H1 (cell line): Measurements from ENCODE around the gene CNOT2. TPM values are rescaled to one million over a fixed set of nuclear protein-coding genes. Genes with fewer than 3 reads are reported as not detected.

Source experiments
- CTCF ChIA-PET: fragments of 300-600 bp; sonication (Branson Sonifier 250); formaldehyde crosslinking; loops from one replicate; lab custom pipeline; 2021; ENCODE audit not compliant: partially characterized antibody; lab: Charles Lee
- POLR2A ChIA-PET: fragments of 300-600 bp; sonication (Branson Sonifier 250); formaldehyde crosslinking; loops from one replicate; lab custom pipeline; 2021; ENCODE audit warnings: inconsistent platforms; ENCODE audit not compliant: partially characterized antibody; lab: Charles Lee
- DNase-seq, 2 experiments: peaks; one replicate each; pipeline versions ENCODE4 v3.0.0 to v3.0.0-alpha.2; 2010 to 2022; ENCODE audit warnings: low spot score in 2 of 2, low read depth in 1 of 2, mixed read lengths in 1 of 2
- FAIRE-seq: peaks from 2 replicates; lab custom pipeline; 2011; peaks lifted over from hg19 to GRCh38; lab: Jason Lieb, UNC
- H2AFZ ChIP-seq: 2 replicates; pipeline ENCODE4 v1.8.1; 2012; ENCODE audit warnings: low read length, inconsistent platforms
- H2AK5ac ChIP-seq: 2 replicates; pipeline ENCODE4 v1.6.1; 2013; ENCODE audit warnings: low read depth, low read length
- H2BK120ac ChIP-seq: replicated peaks from 2 replicates; pipeline ENCODE3; 2013; ENCODE audit warnings: low read depth, low read length, inconsistent platforms
- H2BK12ac ChIP-seq: 2 replicates; pipeline ENCODE4 v1.6.1; 2013; ENCODE audit warnings: low read depth, low read length
- H2BK15ac ChIP-seq: 2 replicates; pipeline ENCODE4 v1.6.1; 2013; ENCODE audit warnings: low read length
- H2BK20ac ChIP-seq: 2 replicates; pipeline ENCODE4 v1.6.1; 2013; ENCODE audit warnings: low read length
- H2BK5ac ChIP-seq: 2 replicates; pipeline ENCODE4 v1.6.1; 2013; ENCODE audit warnings: low read depth, low read length
- H3K14ac ChIP-seq: 2 replicates; pipeline ENCODE4 v1.6.1; 2013; ENCODE audit warnings: inconsistent platforms; ENCODE audit not compliant: insufficient read length
- H3K18ac ChIP-seq: 2 replicates; pipeline ENCODE4 v1.6.1; 2013; ENCODE audit warnings: low read length; ENCODE audit errors: extremely low read depth
- H3K23ac ChIP-seq: 2 replicates; pipeline ENCODE4 v1.6.1; 2013; ENCODE audit warnings: inconsistent platforms; ENCODE audit not compliant: insufficient read length
- H3K23me2 ChIP-seq: 2 replicates; pipeline ENCODE4 v1.6.1; 2013; ENCODE audit warnings: low read depth, low read length
- H3K27ac ChIP-seq: 2 replicates; pipeline ENCODE4 v1.6.1; 2011; ENCODE audit warnings: low read depth, low read length, inconsistent platforms
- H3K27me3 ChIP-seq, 4 experiments: replicated peaks in 1 of 4; 1 replicate in 1 of 4; 2 replicates in 3 of 4; pipeline versions ENCODE4 v1.6.1 to v1.8.1; 2011 to 2013; ENCODE audit warnings: low read length in 3 of 4, mild to moderate bottlenecking in 3 of 4, inconsistent platforms in 2 of 4, mixed read lengths in 2 of 4, moderate library complexity in 1 of 4; ENCODE audit not compliant: control insufficient read depth in 3 of 4, insufficient read depth in 3 of 4; ENCODE audit errors: extremely low read depth in 1 of 4
- H3K36me3 ChIP-seq, 4 experiments: 2 replicates each; pipeline versions ENCODE4 v1.6.1 to v1.8.1; 2011 to 2013; ENCODE audit warnings: mild to moderate bottlenecking in 4 of 4, low read length in 3 of 4, moderate library complexity in 2 of 4, control low read depth in 1 of 4, inconsistent platforms in 1 of 4; ENCODE audit not compliant: insufficient read depth in 4 of 4, control insufficient read depth in 2 of 4
- H3K4ac ChIP-seq: replicated peaks from 2 replicates; pipeline ENCODE3; 2013; ENCODE audit warnings: low read length, low read depth, mixed read lengths, inconsistent platforms; ENCODE audit not compliant: insufficient read length
- H3K4me1 ChIP-seq, 4 experiments: replicated peaks in 1 of 4; 1 replicate in 1 of 4; 2 replicates in 3 of 4; pipeline versions ENCODE4 v1.6.1 to v1.8.1; 2011 to 2013; ENCODE audit warnings: low read length in 3 of 4, inconsistent platforms in 2 of 4, mixed read lengths in 1 of 4; ENCODE audit not compliant: insufficient read depth in 4 of 4, control insufficient read depth in 3 of 4
- H3K4me2 ChIP-seq, 2 experiments: 2 replicates each; pipeline versions ENCODE4 v1.6.1 to v1.8.1; 2011 to 2013; ENCODE audit warnings: low read depth in 2 of 2, low read length in 2 of 2, control low read depth in 1 of 2, inconsistent platforms in 1 of 2, mild to moderate bottlenecking in 1 of 2; ENCODE audit not compliant: insufficient read depth in 1 of 2
- H3K4me3 ChIP-seq, 4 experiments: fragments of 200-600, 300-600 bp in 1 of 4; sonication (generic), shearing (Covaris generic), sonication (Bioruptor Twin) in 1 of 4; 2 replicates each; pipeline versions ENCODE4 v1.5.1 to v1.8.1; 2011 to 2016; ENCODE audit warnings: low read length in 4 of 4, low read depth in 3 of 4, control low read depth in 2 of 4, inconsistent platforms in 2 of 4, mild to moderate bottlenecking in 2 of 4, mixed read lengths in 1 of 4, moderate library complexity in 1 of 4; ENCODE audit not compliant: insufficient read depth in 2 of 4; ENCODE audit errors: extremely low read depth in 1 of 4
- H3K56ac ChIP-seq: replicated peaks from 2 replicates; pipeline ENCODE3; 2013; ENCODE audit warnings: low read depth, mild to moderate bottlenecking, mixed read lengths, low read length, inconsistent platforms; ENCODE audit not compliant: insufficient read length
- H3K79me1 ChIP-seq: 2 replicates; pipeline ENCODE4 v1.6.1; 2013; ENCODE audit warnings: low read depth, low read length, control low read depth
- H3K79me2 ChIP-seq, 2 experiments: 2 replicates each; pipeline versions ENCODE4 v1.6.1 to v1.8.1; 2012 to 2013; ENCODE audit warnings: low read length in 2 of 2, mild to moderate bottlenecking in 2 of 2, inconsistent platforms in 1 of 2; ENCODE audit not compliant: insufficient read depth in 2 of 2, control insufficient read depth in 1 of 2
- H3K9ac ChIP-seq, 4 experiments: replicated peaks in 1 of 4; 1 replicate in 1 of 4; 2 replicates in 3 of 4; pipeline versions ENCODE4 v1.6.1 to v1.8.1; 2011 to 2013; ENCODE audit warnings: low read depth in 3 of 4, low read length in 3 of 4, control low read depth in 2 of 4, mild to moderate bottlenecking in 2 of 4, moderate library complexity in 2 of 4, inconsistent platforms in 1 of 4; ENCODE audit errors: extremely low read depth in 1 of 4
- H3K9me3 ChIP-seq, 2 experiments: 2 replicates each; pipeline versions ENCODE4 v1.6.1 to v1.8.1; 2012 to 2013; ENCODE audit warnings: mild to moderate bottlenecking in 2 of 2, moderate library complexity in 2 of 2, control low read depth in 1 of 2, inconsistent platforms in 1 of 2, low read depth in 1 of 2, low read length in 1 of 2, mixed read lengths in 1 of 2; ENCODE audit not compliant: insufficient read depth in 2 of 2
- H4K20me1 ChIP-seq, 2 experiments: replicated peaks in 1 of 2; 2 replicates each; pipeline versions ENCODE3 to v1.8.1; 2011 to 2013; ENCODE audit warnings: inconsistent platforms in 2 of 2, low read length in 2 of 2, mild to moderate bottlenecking in 1 of 2; ENCODE audit not compliant: insufficient read depth in 2 of 2, control insufficient read depth in 1 of 2
- H4K5ac ChIP-seq: 2 replicates; pipeline ENCODE4 v1.6.1; 2013; ENCODE audit warnings: low read length, low read depth, mixed read lengths, inconsistent platforms; ENCODE audit not compliant: insufficient read length
- H4K8ac ChIP-seq: 2 replicates; pipeline ENCODE4 v1.8.0; 2013; ENCODE audit warnings: mild to moderate bottlenecking, moderate library complexity, low read length, inconsistent platforms; ENCODE audit not compliant: insufficient read depth; ENCODE audit errors: extremely low read depth
- H4K91ac ChIP-seq: replicated peaks from 2 replicates; pipeline ENCODE3; 2013; ENCODE audit warnings: low read length, mixed read lengths, inconsistent platforms; ENCODE audit not compliant: insufficient read length
- BCL11A ChIP-seq, 2 experiments: IDR thresholded peaks; one replicate each; pipeline ENCODE4 v1.6.1; 2011; ENCODE audit warnings: low read depth in 2 of 2, low read length in 2 of 2, mild to moderate bottlenecking in 2 of 2
- BRCA1 ChIP-seq: IDR thresholded peaks from 2 replicates; pipeline ENCODE4 v1.6.1; 2012; ENCODE audit warnings: low read depth, low read length, improper control_type of control experiment
- EP300 ChIP-seq, 2 experiments: IDR thresholded peaks; 1 replicate in 1 of 2; 2 replicates in 1 of 2; pipeline ENCODE4 v1.6.1; 2011 to 2012; ENCODE audit warnings: low read depth in 2 of 2, low read length in 2 of 2, mild to moderate bottlenecking in 2 of 2, borderline replicate concordance in 1 of 2, inconsistent platforms in 1 of 2, moderate library complexity in 1 of 2
- KDM5A ChIP-seq: fragments of 200-600 bp; IDR thresholded peaks from 2 replicates; pipeline ENCODE4 v1.7.1; 2012; ENCODE audit warnings: mild to moderate bottlenecking, low read length, inconsistent platforms, mixed read lengths
- POLR2A ChIP-seq, 2 experiments: IDR thresholded peaks; 1 replicate in 1 of 2; 2 replicates in 1 of 2; pipeline ENCODE4 v1.6.1; 2011; ENCODE audit warnings: low read depth in 2 of 2, low read length in 2 of 2, mild to moderate bottlenecking in 2 of 2; ENCODE audit errors: control extremely low read depth in 1 of 2
- SAP30 ChIP-seq: fragments of 300-600 bp; sonication (generic); IDR thresholded peaks from 2 replicates; pipeline ENCODE4 v1.7.1; 2012; ENCODE audit warnings: low read length, moderate library complexity, mild to moderate bottlenecking, inconsistent platforms; ENCODE audit not compliant: insufficient read depth, insufficient replicate concordance
- TAF1 ChIP-seq: IDR thresholded peaks from 2 replicates; pipeline ENCODE4 v1.6.1; 2011; ENCODE audit warnings: mild to moderate bottlenecking, low read depth, low read length
- TCF12 ChIP-seq: IDR thresholded peaks from 2 replicates; pipeline ENCODE4 v1.6.1; 2011; ENCODE audit warnings: low read depth, mild to moderate bottlenecking, low read length
- WGBS, 2 experiments: shearing (Covaris generic) in 1 of 2; methylation state at CpG; one replicate each; pipeline versions ENCODE4 v1.1.6 to v1.1.7; 2013 to 2015; ENCODE audit warnings: low lambda C conversion rate in 2 of 2, mixed read lengths in 2 of 2, inconsistent platforms in 1 of 2, low coverage in 1 of 2, missing lambda C conversion rate in 1 of 2; ENCODE audit not compliant: insufficient replicate concordance in 2 of 2, insufficient coverage in 1 of 2, insufficient read length in 1 of 2; ENCODE audit errors: extremely low coverage in 1 of 2, missing lambda C conversion rate in 1 of 2; 5-methylcytosine and 5-hydroxymethylcytosine counted together
- polyA plus RNA-seq, 7 experiments: library from polyadenylated mRNA; depleted of rRNA in 3 of 7; stranded (reverse) in 5 of 7; unstranded in 2 of 7; fragments of >200 nt in 5 of 7; fragments of 200-250 nt in 2 of 7; gene quantifications; 1 replicate in 5 of 7; 2 replicates in 1 of 7; 4 replicates in 1 of 7; pipeline versions ENCODE4 v1.2.1 to v1.2.3, GENCODE V29; 2011 to 2013; ENCODE audit warnings: missing spikeins in 2 of 7, mixed read lengths in 2 of 7
- total RNA-seq: library from RNA; stranded (reverse); fragmentation: NEBNext Ultra II Directional; extraction: Animal tissue kit (Norgen Biotek cat#: 25700); gene quantifications from 2 replicates; pipeline ENCODE4 v1.2.1, GENCODE V29; 2021
- TF ChIP-seq, protein P1 (sequence below): IDR thresholded peaks from 2 replicates; pipeline ENCODE4 v1.6.1; 2012; ENCODE audit warnings: inconsistent platforms
- TF ChIP-seq, protein P2 (sequence below), 3 experiments: IDR thresholded peaks; 1 replicate in 2 of 3; 2 replicates in 1 of 3; pipeline versions ENCODE4 v1.5.1 to v1.6.1; 2011; ENCODE audit warnings: low read length in 3 of 3, mild to moderate bottlenecking in 3 of 3, inconsistent platforms in 2 of 3, low read depth in 1 of 3, moderate library complexity in 1 of 3; ENCODE audit not compliant: insufficient read depth in 1 of 3; ENCODE audit errors: control extremely low read depth in 1 of 3

The CNOT2 gene
- total and polyA plus RNA-seq, 2 of the 8 experiments (the other 6 are each of a cell fraction or from before 2014, with no cell fraction given), result 61.2 to 64.8 TPM

DNA sequence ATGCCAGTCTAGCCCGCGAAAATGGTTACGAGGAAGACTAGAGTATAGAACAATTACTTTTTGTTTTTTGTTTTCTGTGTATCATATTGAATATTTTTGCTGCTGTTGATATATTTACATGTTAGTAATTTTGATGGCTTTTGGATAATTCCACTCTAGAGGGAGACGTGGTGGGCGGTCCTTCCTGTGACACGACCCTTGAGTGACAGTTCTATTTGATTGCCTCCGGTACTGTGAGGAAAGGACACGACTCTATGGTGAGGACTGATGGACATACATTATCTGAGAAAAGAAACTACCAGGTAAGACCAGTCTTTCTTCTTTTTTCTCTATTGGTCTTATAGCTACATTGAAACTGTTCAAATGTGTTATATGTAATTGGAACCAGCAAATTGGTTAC, 34.7 kb downstream of the CNOT2 start:
- DNase-seq (no peak), FAIRE-seq (no peak)
- no peak overlapping the region for H3K4me2 ChIP-seq
- peaks cover 0 to 2% (median 0%) of the 10 kb centered on the region in 4 experiments; a peak in 1 of 7 replicates for H3K4me1 ChIP-seq
- H4K8ac ChIP-seq, result no peak overlapping the region
- H3K79me1 ChIP-seq, result no peaks in the 10 kb centered on the region
- TF ChIP-seq BCL11A (IDR thresholded peaks at IDR 0.05; ENCODE audit: low read depth in 2 of 2, low read length in 2 of 2) (no peak), BRCA1 (no peak), EP300 (IDR thresholded peaks at IDR 0.05; ENCODE audit: borderline replicate concordance in 1 of 2, low read depth in 2 of 2, low read length in 2 of 2) (no peak), TAF1 (no peak), POLR2A (IDR thresholded peaks at IDR 0.05; ENCODE audit: control extremely low read depth in 1 of 2, low read depth in 2 of 2, low read length in 2 of 2) (no peak), KDM5A (no peak), TCF12 (no peak), SAP30 (no peak)
- TF ChIP-seq, protein P1, sequence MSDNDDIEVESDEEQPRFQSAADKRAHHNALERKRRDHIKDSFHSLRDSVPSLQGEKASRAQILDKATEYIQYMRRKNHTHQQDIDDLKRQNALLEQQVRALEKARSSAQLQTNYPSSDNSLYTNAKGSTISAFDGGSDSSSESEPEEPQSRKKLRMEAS, result no peak
- TF ChIP-seq, protein P2, sequence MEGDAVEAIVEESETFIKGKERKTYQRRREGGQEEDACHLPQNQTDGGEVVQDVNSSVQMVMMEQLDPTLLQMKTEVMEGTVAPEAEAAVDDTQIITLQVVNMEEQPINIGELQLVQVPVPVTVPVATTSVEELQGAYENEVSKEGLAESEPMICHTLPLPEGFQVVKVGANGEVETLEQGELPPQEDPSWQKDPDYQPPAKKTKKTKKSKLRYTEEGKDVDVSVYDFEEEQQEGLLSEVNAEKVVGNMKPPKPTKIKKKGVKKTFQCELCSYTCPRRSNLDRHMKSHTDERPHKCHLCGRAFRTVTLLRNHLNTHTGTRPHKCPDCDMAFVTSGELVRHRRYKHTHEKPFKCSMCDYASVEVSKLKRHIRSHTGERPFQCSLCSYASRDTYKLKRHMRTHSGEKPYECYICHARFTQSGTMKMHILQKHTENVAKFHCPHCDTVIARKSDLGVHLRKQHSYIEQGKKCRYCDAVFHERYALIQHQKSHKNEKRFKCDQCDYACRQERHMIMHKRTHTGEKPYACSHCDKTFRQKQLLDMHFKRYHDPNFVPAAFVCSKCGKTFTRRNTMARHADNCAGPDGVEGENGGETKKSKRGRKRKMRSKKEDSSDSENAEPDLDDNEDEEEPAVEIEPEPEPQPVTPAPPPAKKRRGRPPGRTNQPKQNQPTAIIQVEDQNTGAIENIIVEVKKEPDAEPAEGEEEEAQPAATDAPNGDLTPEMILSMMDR (IDR thresholded peaks at IDR 0.05; ENCODE audit: control extremely low read depth in 1 of 3, insufficient read depth in 1 of 3, low read depth in 1 of 3, low read length in 3 of 3), result no peak
- H2AK5ac ChIP-seq, result no peak overlapping the region
- H4K20me1 ChIP-seq, result peaks cover 3 to 4% of the 10 kb centered on the region in 2 experiments
- H3K27ac ChIP-seq, result no peak overlapping the region
- H3K23ac ChIP-seq, result no peak overlapping the region
- H3K14ac ChIP-seq, result no peak overlapping the region
- no peak overlapping the region for H3K4ac ChIP-seq
- WGBS, 2 experiments, result 92% methylated on average over 8 of the region's 8 CpGs; no CpG with 5 or more reads in 1 of the 2 experiments
- no peaks in the 10 kb centered on the region for H3K23me2 ChIP-seq
- no peak overlapping the region for H2BK20ac ChIP-seq
- no peaks in the 10 kb centered on the region for H3K27me3 ChIP-seq
- H3K36me3 ChIP-seq, result peaks cover 0 to 4% (median 0%) of the 10 kb centered on the region in 4 experiments; a peak in 1 of 8 replicates
- H4K5ac ChIP-seq, result no peak overlapping the region
- H3K9ac ChIP-seq, result no peak overlapping the region
- no peak overlapping the region for H2AFZ ChIP-seq
- H2BK15ac ChIP-seq, result no peak overlapping the region
- no peak overlapping the region for H3K18ac ChIP-seq
- no peak overlapping the region for H2BK5ac ChIP-seq
- POLR2A ChIA-PET, result no interaction called here
- H3K79me2 ChIP-seq, result peaks cover 7 to 94% of the 10 kb centered on the region in 2 experiments; a peak in 3 of 4 replicates
- no peak overlapping the region for H2BK120ac ChIP-seq
- H3K4me3 ChIP-seq, result no peak overlapping the region
- no peak overlapping the region for H4K91ac ChIP-seq
- no peaks in the 10 kb centered on the region for H3K9me3 ChIP-seq
- no peak overlapping the region for H2BK12ac ChIP-seq
- CTCF ChIA-PET, result no interaction called here
- no peak overlapping the region for H3K56ac ChIP-seq
